Right ventricle myocardium superior (tissue), 1 donor: Measurements from ENCODE around the gene NEK11. TPM values are rescaled to one million over a fixed set of nuclear protein-coding genes. Genes with fewer than 3 reads are reported as not detected.

ENCODE experiments used
- total RNA-seq: library from RNA; stranded (reverse); fragmentation: NEBNext Ultra II Directional; extraction: Animal tissue kit (Norgen Biotek cat#: 25700); gene quantifications from one replicate; pipeline ENCODE4 v1.2.1, GENCODE V29; 2021
- donor health status: DM: no; HTN: yes; CAD: no; lungs with severe emphysema.

NEK11 gene
- total RNA-seq, 1 donor from 2014 or later, result 1.3 TPM

Other genes with a start within 250 kb of the NEK11 start
- gene ATP2C1, start 132.8 kb upstream of the NEK11 start, total RNA-seq, result 54.9 TPM
- gene ASTE1, start 52 bp upstream of the NEK11 start, total RNA-seq, result 3.0 TPM